ENCODE data around the gene HLCS.
"Not testable (repeated sequence)": the region's sequence is repeated elsewhere in the genome, so short reads cannot be mapped to it uniquely, and the experiment has no call there.

The HLCS gene

GRCh38 chr21:36955783-36956182 is 10.7 kb downstream of the HLCS start:
- no peak for DNase-seq (ENCODE audit: low spot score)

- not testable (repeated sequence) for DNase-seq (ENCODE audit: low spot score)
Observed at GRCh38 chr21:36952331-36952730, 14.1 kb downstream of the HLCS start.

DNA sequence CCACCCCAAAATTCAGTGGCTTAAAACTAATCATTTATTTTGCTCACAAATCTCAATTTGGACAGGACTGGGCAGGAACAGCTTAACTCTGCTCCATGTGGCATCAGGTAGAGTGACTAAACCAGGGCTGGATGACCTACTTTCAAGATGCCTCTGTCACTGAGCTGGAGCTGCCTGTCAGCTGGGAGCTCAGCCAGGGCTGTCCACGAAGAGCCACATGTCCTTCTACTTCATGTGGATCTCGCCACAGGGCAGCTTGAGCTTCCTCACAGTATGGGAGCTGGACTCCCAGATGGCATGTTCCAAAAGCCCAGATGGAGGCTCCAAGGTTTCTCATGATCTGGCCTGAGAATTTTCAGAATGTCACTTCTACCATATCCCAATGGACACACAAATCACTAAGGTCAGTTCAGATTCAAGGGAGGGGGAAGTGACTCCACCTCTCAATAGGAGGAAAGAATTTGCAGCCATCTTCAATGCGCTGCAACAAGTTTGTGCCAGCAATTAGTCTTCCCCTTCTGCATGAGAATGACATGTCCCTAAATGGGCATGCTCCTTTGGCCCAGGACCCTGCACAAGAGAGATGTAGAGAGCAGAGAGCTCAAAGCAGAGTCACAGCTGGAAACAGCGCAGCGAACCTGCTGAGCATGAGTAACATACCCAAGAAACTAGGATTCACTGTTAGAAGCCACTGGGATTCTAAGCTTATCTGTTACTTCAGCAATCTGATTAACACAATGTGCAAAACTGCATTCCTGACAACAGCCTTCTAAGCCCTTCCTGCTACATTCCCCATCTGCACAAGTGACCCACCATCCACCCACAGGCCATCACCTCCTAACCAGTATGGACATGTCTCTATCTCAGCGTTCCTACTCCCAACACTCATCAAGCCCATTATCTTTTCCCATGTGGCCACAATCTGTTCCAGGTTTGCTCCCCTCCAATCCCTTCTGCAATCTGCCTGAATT is 17.0 kb downstream of the HLCS start:
- no peak for DNase-seq (ENCODE audit: low spot score)

GRCh38 chr21:36948686-36949085 is 17.8 kb downstream of the HLCS start:
- DNase-seq (ENCODE audit: low spot score) = no peak

GRCh38 chr21:36946949-36947356 is 19.5 kb downstream of the HLCS start:
- no peak for DNase-seq (ENCODE audit: low spot score)

- no peak for DNase-seq (ENCODE audit: low spot score)
Observed at GRCh38 chr21:36945496-36946138, 20.9 kb downstream of the HLCS start.

DNA sequence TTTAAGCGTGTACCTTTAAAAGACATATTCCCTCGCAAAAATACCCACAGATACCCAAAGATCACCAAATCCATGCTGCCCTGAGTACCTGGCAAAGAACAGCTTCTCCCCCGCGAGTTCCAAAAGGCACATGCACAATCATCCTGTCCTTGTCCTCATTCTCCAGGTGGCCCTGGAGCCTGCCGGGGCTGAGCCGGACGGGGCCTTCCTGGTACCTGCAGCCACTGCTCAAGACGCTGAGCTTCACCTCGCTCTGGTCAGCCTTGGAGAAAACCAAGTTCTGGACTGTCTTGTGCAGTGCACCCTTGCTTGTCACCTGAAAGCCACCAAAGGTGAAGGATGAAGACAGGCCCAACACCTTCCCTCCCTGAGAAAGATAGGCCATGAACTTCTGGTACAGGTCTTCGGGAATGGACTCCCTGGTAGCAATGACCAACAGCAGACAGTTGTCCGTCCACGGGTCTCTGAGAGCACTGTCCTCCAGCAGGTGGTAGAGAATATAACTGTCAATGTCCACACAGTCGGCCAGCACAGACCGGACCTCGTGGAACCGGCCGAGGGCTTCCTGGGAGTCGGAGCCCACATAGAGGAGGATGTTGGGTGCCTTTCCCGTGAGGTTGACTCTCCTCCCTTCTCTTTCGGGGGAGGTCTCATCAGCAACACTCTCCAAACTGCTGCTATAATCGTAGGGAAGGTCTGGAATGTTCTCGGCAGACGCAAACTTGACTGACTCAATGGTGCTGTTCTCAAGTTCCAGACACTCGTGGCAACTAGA is 29.9 kb downstream of the HLCS start:
- DNase-seq (ENCODE audit: low spot score) = no peak

DNA sequence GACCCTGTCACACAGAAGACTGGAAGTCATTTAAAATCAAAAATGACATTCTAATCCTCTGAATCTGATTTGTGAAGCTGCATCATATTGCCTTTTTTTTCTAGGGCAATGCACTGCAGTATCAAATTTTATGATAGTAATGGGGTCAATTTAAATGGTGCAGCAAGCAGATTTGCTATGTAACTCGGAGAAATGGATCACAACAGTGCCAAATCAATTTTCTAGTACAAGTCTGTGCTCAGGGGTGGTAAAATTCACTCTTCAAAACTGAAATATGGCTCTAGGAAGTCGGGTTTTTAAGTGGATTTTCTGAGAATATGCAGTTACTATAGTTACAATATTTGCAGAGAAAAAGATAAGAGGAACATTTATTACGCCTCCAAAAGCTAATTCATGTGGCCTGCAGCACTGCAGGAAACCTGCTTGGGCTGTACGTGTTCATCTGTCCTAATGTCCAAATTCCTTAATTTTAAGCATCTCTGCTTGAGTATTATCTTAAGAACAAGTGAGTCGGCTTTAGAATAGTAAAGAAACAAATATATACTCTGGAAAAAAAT is 31.5 kb downstream of the HLCS start:
- DNase-seq (ENCODE audit: low spot score) = no peak

GRCh38 chr21:36932161-36932816 is 34.2 kb downstream of the HLCS start:
- no peak for DNase-seq (ENCODE audit: low spot score)

DNA sequence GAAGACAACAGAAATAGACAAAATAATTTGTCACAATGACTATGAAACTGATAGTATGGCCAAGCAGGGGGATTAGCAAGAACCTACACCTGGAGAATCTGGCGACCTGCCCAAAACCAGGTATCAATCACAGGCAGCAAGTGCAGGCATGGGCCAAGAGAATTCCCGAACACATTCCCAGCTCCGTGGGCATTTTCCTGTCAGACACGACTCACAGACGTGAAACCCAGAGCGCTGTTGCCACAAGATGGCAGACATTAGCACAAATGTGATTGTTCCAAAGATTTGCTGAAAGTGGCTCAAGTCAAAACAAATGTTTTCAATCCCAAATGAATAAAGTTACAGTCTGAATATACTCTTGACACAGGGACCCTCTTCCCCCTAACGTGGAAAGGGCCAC is 36.8 kb downstream of the HLCS start:
- no peak for DNase-seq (ENCODE audit: low spot score)

DNA sequence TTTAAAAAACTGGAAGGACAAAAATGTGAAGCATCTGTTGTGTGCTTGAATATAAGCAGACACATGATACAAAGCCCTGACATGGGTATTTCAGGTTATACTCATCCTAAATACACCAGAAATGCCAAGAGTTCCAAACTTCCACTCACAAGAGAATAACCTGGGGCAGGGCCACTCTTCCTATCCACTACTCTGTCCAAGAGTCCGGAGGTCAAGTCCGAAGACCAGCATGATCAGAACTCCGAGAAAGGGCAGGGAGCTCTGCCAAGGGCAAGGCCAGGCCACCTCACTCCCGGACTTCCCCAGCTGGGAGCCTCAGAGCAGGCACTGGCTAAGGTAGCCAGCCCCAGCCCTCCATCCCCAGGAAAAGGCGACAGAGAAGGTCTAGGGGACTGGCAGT is 37.5 kb downstream of the HLCS start:
- DNase-seq (ENCODE audit: low spot score) = no peak

GRCh38 chr21:36927719-36928117 is 38.8 kb downstream of the HLCS start:
- DNase-seq (ENCODE audit: low spot score) = peak; percentile 92

- no peak for DNase-seq (ENCODE audit: low spot score)
Observed at GRCh38 chr21:36926989-36927718, 39.3 kb downstream of the HLCS start.

- no peak for DNase-seq (ENCODE audit: low spot score)
Observed at GRCh38 chr21:36923270-36923669, 43.2 kb downstream of the HLCS start.

- DNase-seq (ENCODE audit: low spot score) = no peak
Observed at GRCh38 chr21:36922861-36923260, 43.6 kb downstream of the HLCS start.

GRCh38 chr21:36918291-36918690 is 48.2 kb downstream of the HLCS start:
- no peak for DNase-seq (ENCODE audit: low spot score)

DNA sequence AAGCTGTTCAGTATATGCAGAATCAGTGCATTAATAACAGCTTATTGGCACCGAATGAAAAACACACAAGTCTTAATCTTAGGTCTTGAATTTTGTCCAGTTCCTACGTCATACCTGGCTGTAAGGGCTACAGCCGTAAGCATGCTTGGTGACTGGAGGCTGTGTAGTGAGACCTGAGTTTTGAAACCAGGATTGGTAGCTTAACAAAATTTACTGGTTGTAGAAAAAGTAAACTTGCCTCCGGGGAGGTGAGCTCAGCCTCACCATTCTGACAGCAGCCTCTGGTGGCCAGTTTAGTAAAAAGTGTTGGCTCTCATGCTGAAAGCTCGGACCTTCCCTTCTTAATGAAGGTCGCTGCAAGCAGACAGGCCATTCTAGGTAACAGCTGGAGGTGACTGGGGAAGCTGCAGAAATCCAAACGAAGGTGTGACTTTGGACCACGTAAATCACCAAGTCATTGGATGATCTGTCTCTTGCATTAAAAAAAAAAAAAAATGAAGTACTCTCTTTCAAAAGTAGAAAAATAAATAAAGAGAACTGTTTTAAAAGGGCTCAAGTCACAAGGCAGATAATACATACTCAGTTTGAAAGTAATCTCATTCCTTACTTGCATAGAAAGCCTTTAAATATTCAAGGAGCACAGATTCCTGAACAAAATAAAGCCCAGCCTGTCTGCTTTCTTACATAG is 48.9 kb downstream of the HLCS start:
- peak; percentile 63 for DNase-seq (ENCODE audit: low spot score)

- no peak for DNase-seq (ENCODE audit: low spot score)
Observed at GRCh38 chr21:36916718-36917117, 49.8 kb downstream of the HLCS start.

GRCh38 chr21:36915696-36916245 is 50.7 kb downstream of the HLCS start:
- no peak for DNase-seq (ENCODE audit: low spot score)

All from hepatic stellate cell (primary cell).